ENCODE measurements around the gene LRRC56. TPM values are rescaled to one million over a fixed set of nuclear protein-coding genes. Genes with fewer than 3 reads are reported as not detected.

LRRC56 gene
- total and polyA plus RNA-seq, 2 donors (not counting 1 experiment from before 2014, with no cell fraction given): 11.8 to 15.8 TPM

DNA sequence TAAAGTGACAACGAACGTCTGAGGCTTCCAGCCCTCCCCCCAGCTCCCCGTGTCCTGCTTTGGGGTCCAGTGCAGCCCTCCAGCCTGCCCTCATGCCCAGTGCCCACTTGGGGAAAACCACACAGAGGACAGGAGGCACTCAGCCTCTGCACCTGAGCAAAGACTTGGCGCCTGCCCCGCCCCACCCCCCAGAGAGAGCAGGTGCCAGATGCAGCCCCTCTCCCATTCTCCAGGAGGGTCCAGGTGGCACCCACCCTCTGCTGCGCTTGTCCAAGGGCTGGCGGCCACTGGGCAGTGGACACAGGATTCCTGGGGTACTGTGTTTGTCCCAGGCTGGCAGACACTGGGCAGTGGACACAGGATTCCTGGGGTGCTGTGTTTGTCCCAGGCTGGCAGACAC lies 46.0 kb upstream of the LRRC56 start:
- no peak overlapping the region for H3K4me3 Mint-ChIP-seq
- ATAC-seq (ENCODE audit: low read depth): no peak

GRCh38 chr11:492427-493226 lies 44.7 kb upstream of the LRRC56 start:
- CTCF ChIA-PET: interaction anchor here (1.3 kb wide), 1 partner anchor 44 kb away, joined by 3 read pairs; no protein-coding TSS in a partner anchor
- Histone ChIP-seq H2AFZ (ENCODE audit: insufficient read depth, low read depth, low read length, poor library complexity, severe bottlenecking) (no peak overlapping the region), H3K9ac (ENCODE audit: low read length) (no peak overlapping the region), H3K4me1 (ENCODE audit: control insufficient read depth in 2 of 2, insufficient read depth in 2 of 2, low read length in 2 of 2) (no peaks in the 10 kb centered on the region), H4K20me1 (ENCODE audit: control insufficient read depth, insufficient read depth, low read length, poor library complexity, severe bottlenecking) (no peaks in the 10 kb centered on the region), H3K4me2 (replicated peaks; ENCODE audit: low read depth, low read length, poor library complexity, severe bottlenecking) (no peak overlapping the region), H3K9me3 (ENCODE audit: control extremely low read depth in 1 of 3, control insufficient read depth in 2 of 3, insufficient read depth in 1 of 3, low read length in 2 of 3) (peaks cover 0 to 4% (median 0%) of the 10 kb centered on the region in 3 donors), H3K27ac (ENCODE audit: low read length in 2 of 2) (no peak overlapping the region), H3K27me3 (replicated peaks in 1 of 4; ENCODE audit: control extremely low read depth in 1 of 4, control insufficient read depth in 3 of 4, insufficient read depth in 4 of 4, low read length in 3 of 4) (no peaks in the 10 kb centered on the region), H3K4me3 (ENCODE audit: control extremely low read depth in 1 of 5, extremely low read depth in 1 of 5, insufficient read depth in 1 of 5, low read depth in 2 of 5, low read length in 4 of 5) (no peak overlapping the region), H3K79me2 (ENCODE audit: control insufficient read depth, insufficient read depth, low read length) (no peaks in the 10 kb centered on the region), H3K36me3 (replicated peaks in 1 of 2; ENCODE audit: control extremely low read depth in 1 of 2, control insufficient read depth in 1 of 2, extremely low read depth in 1 of 2, insufficient read depth in 2 of 2, low read length in 1 of 2) (peaks cover 0 to 24% of the 10 kb centered on the region in 2 experiments)
- ATAC-seq (ENCODE audit: low read depth) (no peak), DNase-seq (peak; percentile 19)
- Mint-ChIP-seq H3K4me3 (no peak overlapping the region), H3K4me1 (no peaks in the 10 kb centered on the region), H3K27me3 (no peaks in the 10 kb centered on the region), H3K9me3 (ENCODE audit: insufficient read depth) (no peaks in the 10 kb centered on the region), H3K27ac (no peak overlapping the region)
- POLR2A ChIA-PET: interaction anchor here (0.6 kb wide), 1 partner anchor 11 kb away, joined by 5 read pairs; no protein-coding TSS in a partner anchor
- intact Hi-C loops (cut with micrococcal nuclease): no loop called here
- TF ChIP-seq CTCF (IDR thresholded peaks at IDR 0.05): no peak
- TF ChIP-seq EZH2 (IDR thresholded peaks at IDR 0.05; ENCODE audit: borderline replicate concordance, insufficient read depth, low read depth, low read length, poor library complexity, severe bottlenecking): no peak
- WGBS (ENCODE audit: insufficient coverage): 86% methylated on average over 25 of the region's 32 CpGs

More for the DNA sequence above, 46.0 kb upstream of the LRRC56 start:
- no peaks in the 10 kb centered on the region for H3K27me3 ChIP-seq (replicated peaks in 1 of 4; ENCODE audit: control extremely low read depth in 1 of 4, control insufficient read depth in 3 of 4, insufficient read depth in 4 of 4, low read length in 3 of 4)
- 86% methylated on average over 3 of the region's 7 CpGs for WGBS (ENCODE audit: insufficient coverage)
- no peaks in the 10 kb centered on the region for H3K9me3 Mint-ChIP-seq (ENCODE audit: insufficient read depth)
- H3K4me3 ChIP-seq (ENCODE audit: control extremely low read depth in 1 of 5, extremely low read depth in 1 of 5, insufficient read depth in 1 of 5, low read depth in 2 of 5, low read length in 4 of 5): no peak overlapping the region
- no peak overlapping the region for H3K4me2 ChIP-seq (replicated peaks; ENCODE audit: low read depth, low read length, poor library complexity, severe bottlenecking)
- H3K27me3 Mint-ChIP-seq: no peaks in the 10 kb centered on the region
- no peaks in the 10 kb centered on the region for H4K20me1 ChIP-seq (ENCODE audit: control insufficient read depth, insufficient read depth, low read length, poor library complexity, severe bottlenecking)
- H2AFZ ChIP-seq (ENCODE audit: insufficient read depth, low read depth, low read length, poor library complexity, severe bottlenecking): no peak overlapping the region
- H3K9ac ChIP-seq (ENCODE audit: low read length): no peak overlapping the region
- H3K9me3 ChIP-seq (ENCODE audit: control extremely low read depth in 1 of 3, control insufficient read depth in 2 of 3, insufficient read depth in 1 of 3, low read length in 2 of 3): no peaks in the 10 kb centered on the region
- TF ChIP-seq EZH2 (IDR thresholded peaks at IDR 0.05; ENCODE audit: borderline replicate concordance, insufficient read depth, low read depth, low read length, poor library complexity, severe bottlenecking): no peak
- DNase-seq: no peak
- intact Hi-C loops (cut with micrococcal nuclease): no loop called here
- CTCF ChIA-PET: no interaction called here
- H3K79me2 ChIP-seq (ENCODE audit: control insufficient read depth, insufficient read depth, low read length): no peaks in the 10 kb centered on the region
- no peak overlapping the region for H3K27ac Mint-ChIP-seq
- no peaks in the 10 kb centered on the region for H3K4me1 ChIP-seq (ENCODE audit: control insufficient read depth in 2 of 2, insufficient read depth in 2 of 2, low read length in 2 of 2)
- H3K4me1 Mint-ChIP-seq: no peaks in the 10 kb centered on the region
- H3K36me3 ChIP-seq (replicated peaks in 1 of 2; ENCODE audit: control extremely low read depth in 1 of 2, control insufficient read depth in 1 of 2, extremely low read depth in 1 of 2, insufficient read depth in 2 of 2, low read length in 1 of 2): peaks cover 0 to 12% of the 10 kb centered on the region in 2 experiments
- POLR2A ChIA-PET: no interaction called here
- no peak overlapping the region for H3K27ac ChIP-seq (ENCODE audit: low read length in 2 of 2)

Measured in B cell (primary cell).